ENCODE measurements around the gene C3orf49.
A peak's percentile ranks its signal among the peaks of the same experiment; 100 is the strongest.

The C3orf49 gene

GRCh38 chr3:63819151-63819398 lies at the start of gene C3orf49:
C3orf49 (plus strand) TSS chr3:63819299; CDS start chr3:63819472, 173 bp downstream.
- peak; percentile 1 for TF ChIP-seq CTCF (IDR thresholded peaks at IDR 0.05; ENCODE audit: extremely low read depth, insufficient read depth, missing control alignments)
- in situ Hi-C loops (cut with MboI; ENCODE audit: low pct_unique_long_range_greater_than_20kb, low sequenced_read_pairs, unreplicated experiment): loop anchor here (5.0 kb wide), 1 partner anchor 467 kb away; no protein-coding TSS in a partner anchor
- DNase-seq (ENCODE audit: low spot score): no peak

GRCh38 chr3:63774781-63775180 lies 44.3 kb upstream of the C3orf49 start:
- no peak for TF ChIP-seq CTCF (IDR thresholded peaks at IDR 0.05; ENCODE audit: extremely low read depth, insufficient read depth, missing control alignments)
- in situ Hi-C loops (cut with MboI; ENCODE audit: low pct_unique_long_range_greater_than_20kb, low sequenced_read_pairs, unreplicated experiment): no loop called here
- no peak for DNase-seq (ENCODE audit: low spot score)

- DNase-seq (ENCODE audit: low spot score): no peak
- no peak for TF ChIP-seq CTCF (IDR thresholded peaks at IDR 0.05; ENCODE audit: extremely low read depth, insufficient read depth, missing control alignments)
- in situ Hi-C loops (cut with MboI; ENCODE audit: low pct_unique_long_range_greater_than_20kb, low sequenced_read_pairs, unreplicated experiment): no loop called here
These were observed 39.9 kb upstream of the C3orf49 start for GRCh38 chr3:63779227-63779626.

- no peak for DNase-seq (ENCODE audit: low spot score)
- in situ Hi-C loops (cut with MboI; ENCODE audit: low pct_unique_long_range_greater_than_20kb, low sequenced_read_pairs, unreplicated experiment): no loop called here
- peak; percentile 21 for TF ChIP-seq CTCF (IDR thresholded peaks at IDR 0.05; ENCODE audit: extremely low read depth, insufficient read depth, missing control alignments)
These were observed 27.1 kb upstream of the C3orf49 start for GRCh38 chr3:63791974-63792373.

- in situ Hi-C loops (cut with MboI; ENCODE audit: low pct_unique_long_range_greater_than_20kb, low sequenced_read_pairs, unreplicated experiment): no loop called here
- no peak for TF ChIP-seq CTCF (IDR thresholded peaks at IDR 0.05; ENCODE audit: extremely low read depth, insufficient read depth, missing control alignments)
These were observed 23.7 kb upstream of the C3orf49 start for GRCh38 chr3:63795438-63795837.

GRCh38 chr3:63798544-63798943 lies 20.6 kb upstream of the C3orf49 start:
- in situ Hi-C loops (cut with MboI; ENCODE audit: low pct_unique_long_range_greater_than_20kb, low sequenced_read_pairs, unreplicated experiment): no loop called here
- DNase-seq (ENCODE audit: low spot score): no peak
- TF ChIP-seq CTCF (IDR thresholded peaks at IDR 0.05; ENCODE audit: extremely low read depth, insufficient read depth, missing control alignments): no peak

More at GRCh38 chr3:63795438-63795837, 23.7 kb upstream of the C3orf49 start:
- no peak for DNase-seq (ENCODE audit: low spot score)

- TF ChIP-seq CTCF (IDR thresholded peaks at IDR 0.05; ENCODE audit: extremely low read depth, insufficient read depth, missing control alignments): no peak
- in situ Hi-C loops (cut with MboI; ENCODE audit: low pct_unique_long_range_greater_than_20kb, low sequenced_read_pairs, unreplicated experiment): no loop called here
- no peak for DNase-seq (ENCODE audit: low spot score)
These were observed 20.1 kb upstream of the C3orf49 start for GRCh38 chr3:63798949-63799348.
